GM19328 (cell line): ENCODE measurements around the gene DBT.
"Not testable (repeated sequence)": the region's sequence is repeated elsewhere in the genome, so short reads cannot be mapped to it uniquely, and the experiment has no call there.

Source experiments
- ATAC-seq: cut with Tn5 transposase; IDR thresholded peaks from one replicate; pipeline ENCODE4 v1.9.1; 2021; ENCODE audit warnings: mild to moderate bottlenecking, moderate library complexity; ENCODE audit not compliant: unreplicated experiment

The DBT gene

DNA sequence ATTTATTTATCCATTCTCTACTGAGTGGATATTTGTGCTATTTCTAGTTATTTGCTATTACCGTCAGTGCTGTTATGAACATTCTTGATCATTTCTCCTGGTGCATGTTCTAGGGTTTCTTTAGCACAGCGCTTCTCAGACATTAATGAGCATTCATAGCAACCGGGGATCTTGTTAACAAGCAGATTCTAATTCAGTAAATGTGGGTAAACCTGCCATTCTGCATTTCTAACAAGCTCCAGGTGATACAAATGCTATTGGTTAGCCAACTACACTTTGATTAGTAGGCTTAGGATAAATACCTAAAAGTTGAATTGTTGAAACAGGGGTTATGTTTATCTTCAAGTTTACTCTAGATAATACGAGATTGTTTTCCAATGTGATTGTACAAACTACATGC, 3.3 kb upstream of the DBT start:
- ATAC-seq, result no peak

DNA sequence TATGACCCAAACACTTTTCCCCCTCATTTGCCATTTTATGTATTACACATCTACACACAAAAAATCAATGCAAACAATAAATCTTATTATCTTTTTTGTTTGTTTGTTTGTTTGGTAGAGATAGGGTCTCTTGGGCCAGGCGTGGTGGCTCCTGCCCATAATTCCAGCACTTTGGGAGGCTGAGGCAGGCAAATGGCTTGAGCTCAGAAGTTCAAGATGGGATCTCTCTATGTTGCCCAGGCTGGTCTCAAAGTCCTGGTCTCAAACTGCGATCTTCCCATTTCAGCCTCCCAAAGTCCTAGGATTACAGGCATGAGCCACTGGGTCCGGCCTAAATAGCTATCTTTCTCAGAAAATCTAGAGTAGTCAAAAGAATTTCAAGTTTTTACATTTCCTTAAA, 1.2 kb upstream of the DBT start:
- no peak for ATAC-seq

DNA sequence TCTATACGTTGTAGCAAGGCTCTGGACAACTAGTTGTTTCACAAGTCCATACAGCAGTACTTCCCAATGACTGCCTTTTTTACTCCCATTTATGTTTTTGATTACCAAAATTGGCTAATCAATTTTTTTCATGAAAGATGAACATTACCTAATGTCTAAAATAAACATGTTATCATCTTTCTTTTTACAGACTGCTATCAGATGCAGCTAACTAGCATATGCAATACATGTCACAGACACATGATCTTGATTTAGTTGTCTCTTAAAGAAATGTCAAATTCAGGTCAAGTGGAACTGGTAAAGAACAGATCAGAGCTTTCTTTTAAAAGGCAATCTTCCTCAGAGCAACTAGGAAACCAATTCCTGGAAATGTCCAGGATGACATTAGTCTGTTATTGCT, 630 bp upstream of the DBT start:
- no peak for ATAC-seq

DNA sequence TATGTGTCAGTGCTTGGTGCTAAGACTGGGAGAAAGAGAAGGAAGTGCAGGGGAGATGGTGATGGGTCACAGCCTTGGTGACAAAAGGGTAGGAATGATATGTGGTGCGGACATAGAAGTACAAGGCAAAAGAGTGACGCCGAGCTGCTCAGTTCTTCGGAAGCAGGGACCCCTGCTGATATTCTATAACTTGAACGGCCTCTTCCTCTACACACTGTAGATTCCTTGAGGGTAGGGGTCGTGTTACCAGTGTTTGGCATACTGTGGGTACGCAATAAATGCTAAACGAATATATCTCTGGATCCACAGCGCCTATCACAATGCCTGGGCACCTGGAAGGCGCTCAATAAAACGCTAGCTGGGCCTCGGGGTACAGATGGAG, 488 bp downstream of the DBT start:
- no peak for ATAC-seq

DNA sequence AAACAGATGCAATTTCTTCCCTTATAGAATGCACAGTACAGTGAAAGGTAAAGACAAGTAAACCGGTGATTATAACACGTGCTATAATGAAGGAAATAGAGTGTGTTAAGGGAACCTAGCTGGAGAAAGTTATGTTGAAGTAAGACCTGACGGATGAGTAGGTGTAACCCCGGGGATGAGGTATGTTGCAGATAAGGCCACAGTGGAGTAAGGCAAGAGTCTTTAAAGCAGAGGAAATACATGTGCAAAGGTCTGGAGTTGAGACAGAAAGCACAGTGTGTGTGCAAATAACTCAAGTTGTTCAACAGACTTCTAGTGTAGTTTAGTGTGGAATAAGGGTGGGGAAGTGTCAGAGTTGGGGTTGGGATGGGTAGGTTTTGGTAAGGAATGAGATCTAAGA, 2.9 kb downstream of the DBT start:
- ATAC-seq, result no peak

DNA sequence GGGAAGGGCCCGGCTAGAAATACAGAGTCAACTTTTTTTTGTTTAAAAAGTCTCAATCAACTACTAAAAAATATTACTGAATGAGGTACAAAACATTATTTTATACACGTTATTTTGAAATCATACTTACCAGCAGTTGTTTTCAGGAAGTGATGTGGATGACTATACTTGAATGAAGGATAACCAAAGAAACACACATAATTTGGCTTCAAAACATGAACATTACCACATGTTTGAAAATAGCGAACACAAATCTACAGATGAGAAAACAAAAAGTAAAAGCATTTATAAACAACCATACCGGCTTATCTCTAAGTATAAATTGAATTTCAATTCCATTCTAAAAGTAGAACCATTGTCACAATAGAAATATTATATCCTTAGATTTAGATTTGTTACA, 9.0 kb downstream of the DBT start:
- ATAC-seq, result no peak

DNA sequence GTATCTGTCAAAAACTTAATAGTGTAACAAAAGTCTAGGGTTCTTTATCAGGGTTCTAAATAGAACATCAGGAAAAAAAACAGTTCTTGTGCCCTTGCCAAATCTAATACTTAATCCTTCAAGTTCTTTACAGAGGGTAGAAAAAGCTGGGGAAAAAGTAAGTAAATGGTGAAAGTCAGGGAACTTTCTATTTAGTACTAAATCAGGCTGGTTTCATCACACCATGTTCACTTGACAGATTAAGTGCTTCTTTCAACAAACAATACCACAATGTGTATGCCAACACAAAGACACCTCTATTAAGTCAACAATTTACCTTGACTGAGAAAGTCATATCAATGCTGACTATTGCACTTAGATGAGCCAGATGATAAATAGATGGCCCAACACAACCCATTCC, 9.7 kb downstream of the DBT start:
- no peak for ATAC-seq

DNA sequence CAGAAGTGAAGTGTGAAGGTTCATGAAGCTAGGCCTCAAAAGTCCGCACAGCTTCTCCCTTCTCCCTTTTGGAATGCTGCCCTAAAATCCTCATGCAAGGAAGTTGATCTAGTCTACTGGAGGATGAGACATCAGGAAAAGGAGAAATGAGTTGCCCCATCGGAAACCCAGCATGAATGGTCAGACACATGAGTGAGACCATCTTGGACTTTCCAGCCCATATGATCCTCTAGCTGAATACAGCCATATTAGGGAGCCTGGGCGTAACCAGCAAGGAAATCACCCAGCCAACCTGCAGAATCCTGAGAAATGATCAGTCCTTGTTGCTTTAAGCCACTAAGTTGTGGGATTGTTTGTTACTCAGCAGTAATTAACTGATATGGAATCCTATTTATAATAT, 12.5 kb downstream of the DBT start:
- ATAC-seq, result no peak

DNA sequence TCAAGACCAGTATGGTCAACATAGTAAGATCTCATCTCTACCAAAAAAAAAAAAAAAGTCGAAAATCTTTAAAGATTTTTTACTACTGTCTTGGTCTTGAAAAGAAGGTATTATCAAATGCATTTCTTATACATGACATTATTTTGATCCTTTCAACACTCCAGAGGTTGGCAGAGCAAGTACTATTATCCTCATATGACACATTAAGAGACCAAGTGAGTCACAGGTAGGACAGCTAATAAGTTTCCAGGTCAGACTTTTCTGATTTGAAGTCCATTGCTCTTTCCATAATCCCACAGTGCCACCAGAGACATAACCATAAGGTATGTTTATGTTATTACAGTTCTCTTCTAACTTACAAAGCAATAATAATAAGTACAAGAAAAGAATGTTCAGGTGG, 15.2 kb downstream of the DBT start:
- no peak for ATAC-seq

DNA sequence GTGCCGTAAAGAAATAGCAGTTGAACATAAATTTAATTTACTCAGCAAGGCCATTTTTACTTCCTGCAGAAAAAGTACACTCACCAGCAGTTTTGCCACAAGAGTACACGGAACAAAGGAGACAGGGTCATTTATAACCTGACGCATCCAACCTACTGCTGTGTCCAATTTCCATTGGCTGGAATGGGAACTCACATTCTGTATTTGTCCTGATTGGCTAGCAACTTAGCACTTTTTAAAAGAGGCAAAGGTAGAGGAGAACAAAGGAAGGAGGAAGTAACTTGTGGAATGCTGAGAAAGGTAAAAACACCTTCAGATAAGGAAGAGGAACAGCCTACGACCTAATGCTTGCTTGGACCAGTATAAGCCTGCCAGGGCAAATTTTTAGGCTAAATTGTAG, 16.1 kb downstream of the DBT start:
- ATAC-seq, result not testable (repeated sequence)

DNA sequence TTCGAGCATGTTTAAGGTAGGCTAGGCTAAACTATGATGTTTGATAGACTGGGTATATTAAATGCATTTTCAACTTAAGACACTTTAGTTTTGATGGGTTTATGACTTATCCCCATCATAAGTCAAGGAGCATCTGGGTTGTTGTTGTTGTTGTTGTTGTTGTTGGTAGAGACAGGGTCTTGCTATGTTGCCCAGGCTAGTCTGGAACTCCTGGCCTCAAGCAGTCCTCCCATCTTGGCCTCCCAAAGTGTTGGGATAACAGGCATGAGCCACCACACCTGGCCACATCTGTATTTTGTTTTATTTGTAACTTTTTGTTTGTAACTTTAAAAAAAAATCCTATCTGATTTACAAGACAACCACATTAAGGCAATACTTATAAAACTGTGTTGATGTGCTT, 17.5 kb downstream of the DBT start:
- no peak for ATAC-seq

DNA sequence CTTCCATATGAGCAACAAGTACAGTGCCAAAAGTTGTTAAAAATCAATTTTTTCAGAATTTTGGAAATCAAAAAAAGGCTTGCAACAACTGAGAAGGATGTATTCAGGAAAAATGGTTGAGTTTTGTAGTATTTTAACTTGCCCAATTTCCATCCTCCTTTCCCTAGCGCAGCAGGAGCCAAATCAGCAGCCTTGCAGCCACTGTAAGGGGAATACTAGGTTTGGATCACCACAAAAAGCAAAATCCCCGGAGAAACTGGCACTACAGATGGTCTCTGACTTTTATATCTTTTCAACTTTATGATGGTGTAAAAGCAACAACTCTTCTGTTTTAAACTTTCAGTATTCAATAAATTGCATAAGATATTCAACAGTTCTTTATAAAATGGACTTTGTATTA, 17.9 kb downstream of the DBT start:
- no peak for ATAC-seq

DNA sequence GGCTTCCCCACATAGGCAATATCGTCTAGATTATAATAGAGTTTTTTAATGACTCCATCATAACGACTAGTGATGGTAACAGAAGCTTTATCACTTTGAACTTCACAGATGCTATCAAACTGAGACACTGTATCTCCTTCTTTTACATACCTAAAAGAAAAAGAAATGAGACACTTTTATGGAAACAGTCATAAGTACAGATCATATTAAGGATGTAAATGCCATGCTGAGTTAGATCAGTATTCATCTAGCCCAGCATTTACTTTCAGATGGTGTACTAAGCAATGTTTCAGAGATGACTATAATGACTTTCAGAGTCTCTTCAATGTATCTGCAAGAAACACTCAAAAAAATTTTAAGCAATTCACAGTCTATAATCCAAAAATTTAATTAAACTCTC, 18.9 kb downstream of the DBT start:
- no peak for ATAC-seq

DNA sequence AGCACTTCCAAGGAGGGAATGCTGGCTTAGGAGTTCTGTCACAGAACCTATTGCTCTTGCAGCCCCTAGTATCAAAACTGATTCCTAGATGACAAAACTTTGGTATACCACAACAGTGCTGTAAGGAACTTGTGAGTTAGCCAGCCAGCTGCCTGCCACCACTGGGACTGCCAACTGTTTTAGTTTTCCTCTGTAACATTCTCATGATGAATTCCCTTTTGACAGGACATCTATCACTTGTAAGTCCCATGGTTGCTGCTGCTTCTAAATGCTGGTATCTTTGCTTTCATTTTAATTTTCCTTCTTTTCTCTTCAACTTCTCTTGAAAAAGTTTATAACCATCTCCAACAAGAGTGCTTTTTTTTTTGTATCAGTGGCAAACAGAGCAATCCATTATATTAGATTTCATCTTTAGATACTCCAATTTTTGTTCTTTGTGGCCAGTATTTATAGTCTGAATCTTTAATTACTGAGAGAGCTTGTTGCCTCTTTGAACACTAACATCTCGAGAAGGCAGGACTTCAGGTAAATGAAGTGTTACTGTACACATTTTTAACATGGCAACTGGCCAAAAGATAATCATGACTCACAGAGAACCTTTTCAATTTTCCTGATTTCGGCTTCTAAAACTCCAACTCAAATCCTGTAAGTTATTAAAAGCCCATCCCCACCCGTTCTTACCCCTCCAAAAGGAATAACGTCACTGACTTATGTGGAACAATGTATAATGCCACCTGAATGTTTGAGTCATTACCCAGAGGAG, 19.8 kb downstream of the DBT start:
- no peak for ATAC-seq

DNA sequence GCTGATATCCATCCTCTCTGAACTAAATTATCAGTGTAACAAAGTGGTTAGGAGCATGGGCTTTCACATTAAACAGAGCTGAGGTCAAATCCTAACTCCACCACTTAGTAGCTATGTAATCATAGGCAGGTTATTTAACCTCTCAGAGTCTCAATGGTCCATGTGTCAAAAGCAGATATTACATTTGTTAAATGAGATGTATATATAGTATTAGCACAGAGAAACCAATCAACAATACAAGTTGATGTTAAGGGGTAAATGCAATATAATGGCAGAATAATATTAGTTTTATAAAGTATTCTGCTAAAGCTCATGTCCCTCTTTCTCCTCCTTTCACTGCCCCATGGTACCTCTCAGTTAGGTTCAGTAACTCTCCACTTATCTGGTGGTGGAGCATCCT, 27.2 kb downstream of the DBT start:
- ATAC-seq, result no peak

DNA sequence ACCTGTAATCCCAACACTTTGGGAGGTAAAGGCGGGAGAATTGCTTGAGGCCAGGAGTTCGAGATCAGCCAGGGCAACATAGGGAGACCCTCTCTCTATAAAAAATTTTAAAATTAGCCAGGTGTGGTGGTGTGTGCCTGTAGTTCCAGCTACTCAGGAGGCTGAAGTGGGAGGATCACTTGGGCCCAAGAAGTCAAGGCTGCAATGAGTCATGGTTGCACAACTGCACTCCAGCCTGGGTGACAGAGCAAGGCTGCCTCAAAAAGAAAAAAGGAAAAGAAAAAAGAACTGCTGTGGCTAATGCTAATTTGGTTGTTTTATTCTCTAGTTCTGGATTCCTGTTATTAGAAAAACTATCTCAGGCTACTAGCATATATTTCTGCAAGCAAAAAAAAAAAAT, 29.8 kb downstream of the DBT start:
- ATAC-seq, result no peak

DNA sequence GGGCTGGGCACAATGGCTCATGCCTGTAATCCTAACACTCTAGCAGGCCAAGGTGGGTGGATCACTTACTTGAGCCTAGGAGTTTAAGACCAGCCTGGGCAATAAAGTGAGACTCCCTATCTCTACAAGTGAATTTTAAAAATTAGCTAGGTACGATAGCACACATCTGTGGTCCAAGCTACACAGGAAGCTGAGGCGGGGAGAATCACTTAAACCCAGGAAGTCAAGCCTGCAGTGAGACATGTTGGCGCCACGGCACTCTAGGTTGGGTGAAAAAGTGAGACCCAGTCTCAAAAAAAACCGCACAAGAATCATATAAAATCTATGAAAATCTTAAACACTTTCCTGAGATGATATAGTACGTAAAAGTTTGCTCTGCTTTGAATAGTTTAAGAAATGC, 30.2 kb downstream of the DBT start:
- no peak for ATAC-seq

DNA sequence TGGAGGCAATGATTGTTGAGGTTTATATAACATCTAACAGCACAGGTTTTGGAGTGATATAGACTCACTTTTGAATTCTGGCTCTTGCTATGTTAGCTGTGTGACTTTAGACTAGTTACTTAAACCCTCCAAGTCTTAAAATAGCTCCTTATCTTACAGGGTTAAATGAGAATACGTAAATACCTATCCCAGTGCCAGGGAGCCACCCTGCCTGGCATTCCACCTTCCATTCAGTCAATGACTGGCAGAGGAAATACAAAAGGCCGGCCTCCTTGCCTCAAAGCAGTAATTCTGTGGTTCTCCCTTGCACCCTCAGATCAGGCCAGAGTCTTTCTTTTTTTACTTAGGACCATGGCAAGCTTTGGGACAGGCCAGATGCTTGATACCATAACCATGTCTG, 31.8 kb downstream of the DBT start:
- ATAC-seq, result no peak

DNA sequence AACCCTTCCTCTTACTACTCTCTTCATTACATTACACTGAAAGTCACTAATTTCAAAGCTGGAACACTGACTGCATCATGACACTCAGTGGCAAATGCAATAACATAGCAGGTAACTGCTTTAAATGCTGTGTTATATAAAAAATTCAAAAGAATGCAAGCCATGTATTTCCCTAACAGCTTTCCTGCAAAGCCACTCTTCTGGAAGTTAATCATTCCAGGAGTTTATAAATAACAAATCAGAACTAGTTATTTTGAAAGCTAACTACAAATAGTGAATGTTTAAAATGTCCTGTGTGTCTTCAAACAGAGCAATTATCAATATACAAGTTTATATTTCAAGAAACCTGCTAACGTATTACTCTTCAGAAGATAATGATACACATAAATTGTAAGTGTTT, 34.5 kb downstream of the DBT start:
- no peak for ATAC-seq

DNA sequence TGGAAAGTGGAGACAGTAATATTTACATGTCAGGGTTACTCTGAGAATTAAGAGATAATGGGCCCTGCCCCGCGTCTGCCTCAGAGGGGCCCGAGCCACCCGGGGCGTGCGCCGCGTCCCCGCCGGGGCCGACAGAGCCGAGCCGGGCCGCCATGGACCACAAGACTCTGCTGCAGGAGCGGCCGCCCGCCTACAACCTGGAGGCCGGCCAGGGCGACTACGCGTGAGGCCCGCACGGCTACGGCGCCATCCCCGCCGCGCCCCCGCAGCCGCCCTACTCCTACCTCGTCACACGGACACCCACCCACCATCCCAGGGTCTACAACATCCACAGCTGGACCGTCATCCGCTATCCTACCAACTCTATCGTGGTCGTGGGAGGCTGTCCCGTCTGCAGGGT, 36.5 kb downstream of the DBT start:
- ATAC-seq, result no peak

DNA sequence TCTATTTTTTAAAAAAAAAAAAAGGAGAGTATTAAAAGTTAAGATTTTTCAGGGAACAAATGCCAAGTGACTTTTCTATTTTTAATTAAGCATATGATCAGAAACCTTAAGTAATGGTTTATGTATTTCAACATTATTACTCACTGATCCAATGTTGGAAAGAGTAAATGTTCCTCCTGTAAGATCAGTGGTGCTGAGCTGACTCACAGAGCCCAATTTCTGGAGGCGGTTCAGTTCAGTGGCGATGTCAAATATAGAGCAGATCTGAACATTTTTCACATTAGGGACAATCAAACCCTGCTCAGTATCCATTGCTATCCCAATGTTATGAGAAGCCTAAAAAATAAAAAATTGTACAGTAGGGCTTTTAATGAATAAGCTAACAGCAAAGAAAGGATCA, 43.3 kb downstream of the DBT start:
- no peak for ATAC-seq

DNA sequence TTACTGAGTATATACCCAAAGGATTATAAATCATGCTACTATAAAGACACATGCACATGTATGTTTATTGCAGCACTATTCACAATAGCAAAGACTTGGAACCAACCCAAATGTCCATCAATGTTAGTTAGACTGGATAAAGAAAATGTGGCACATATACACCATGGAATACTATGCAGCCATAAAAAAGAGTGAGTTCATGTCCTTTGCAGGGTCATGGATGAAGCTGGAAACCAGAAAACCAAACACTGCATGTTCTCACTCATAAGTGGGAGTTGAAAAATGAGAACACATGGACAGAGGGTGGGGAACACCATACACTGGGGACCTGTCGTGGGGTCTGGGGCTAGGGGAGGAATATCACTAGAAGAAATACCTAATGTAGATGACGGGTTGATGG, 44.0 kb downstream of the DBT start:
- not testable (repeated sequence) for ATAC-seq

DNA sequence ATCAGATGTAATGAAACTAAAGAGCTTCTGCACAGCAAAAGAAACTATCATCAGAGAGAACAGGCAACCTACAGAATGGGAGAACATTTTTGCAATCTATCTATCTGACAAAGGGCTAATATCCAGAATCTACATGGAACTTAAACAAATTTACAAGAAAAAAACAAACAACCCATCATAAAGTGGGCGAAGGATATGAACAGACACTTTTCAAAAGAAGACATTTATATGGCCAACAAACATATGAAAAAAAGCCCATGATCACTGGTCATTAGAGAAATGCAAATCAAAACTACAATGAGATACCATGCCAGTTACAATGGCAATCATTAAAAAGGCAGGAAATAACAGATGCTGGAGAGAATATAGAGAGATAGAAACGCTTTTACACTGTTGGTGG, 44.5 kb downstream of the DBT start:
- not testable (repeated sequence) for ATAC-seq
